Brain microvascular endothelial cell (primary cell): Measurements from ENCODE around the gene FEV.

Experiments
- DNase-seq: peaks from one replicate; pipeline ENCODE4 v3.0.0-alpha.2; 2020
- H3K27ac ChIP-seq: fragments of 250-450 bp; sonication (Bioruptor Pico); 2 replicates; pipeline ENCODE4 v1.5.1; 2020; ENCODE audit warnings: mild to moderate bottlenecking, moderate library complexity
- H3K27me3 ChIP-seq: fragments of 250-450 bp; sonication (Bioruptor Pico); replicated peaks from 2 replicates; pipeline ENCODE4 v1.5.1; 2020; ENCODE audit warnings: mild to moderate bottlenecking
- H3K36me3 ChIP-seq: fragments of 250-450 bp; sonication (Bioruptor Pico); replicated peaks from 2 replicates; pipeline ENCODE4 v1.5.1; 2020; ENCODE audit warnings: mild to moderate bottlenecking
- H3K4me3 ChIP-seq: 2 replicates; pipeline ENCODE4 v1.5.1; 2011; ENCODE audit warnings: low read depth, mild to moderate bottlenecking, control low read depth, low read length, moderate library complexity
- CTCF ChIP-seq: IDR thresholded peaks from 2 replicates; pipeline ENCODE4 v1.5.1; 2011; ENCODE audit warnings: low read depth, mild to moderate bottlenecking, moderate library complexity, low read length, control low read depth, inconsistent platforms; ENCODE audit errors: missing control alignments
- in situ Hi-C: cut with HindIII; loops from 2 replicates; pipeline ENCODE4 v1.10.0; 2017; ENCODE audit warnings: low sequenced_read_pairs, low pct_ligation_motif_present

The FEV gene

DNA sequence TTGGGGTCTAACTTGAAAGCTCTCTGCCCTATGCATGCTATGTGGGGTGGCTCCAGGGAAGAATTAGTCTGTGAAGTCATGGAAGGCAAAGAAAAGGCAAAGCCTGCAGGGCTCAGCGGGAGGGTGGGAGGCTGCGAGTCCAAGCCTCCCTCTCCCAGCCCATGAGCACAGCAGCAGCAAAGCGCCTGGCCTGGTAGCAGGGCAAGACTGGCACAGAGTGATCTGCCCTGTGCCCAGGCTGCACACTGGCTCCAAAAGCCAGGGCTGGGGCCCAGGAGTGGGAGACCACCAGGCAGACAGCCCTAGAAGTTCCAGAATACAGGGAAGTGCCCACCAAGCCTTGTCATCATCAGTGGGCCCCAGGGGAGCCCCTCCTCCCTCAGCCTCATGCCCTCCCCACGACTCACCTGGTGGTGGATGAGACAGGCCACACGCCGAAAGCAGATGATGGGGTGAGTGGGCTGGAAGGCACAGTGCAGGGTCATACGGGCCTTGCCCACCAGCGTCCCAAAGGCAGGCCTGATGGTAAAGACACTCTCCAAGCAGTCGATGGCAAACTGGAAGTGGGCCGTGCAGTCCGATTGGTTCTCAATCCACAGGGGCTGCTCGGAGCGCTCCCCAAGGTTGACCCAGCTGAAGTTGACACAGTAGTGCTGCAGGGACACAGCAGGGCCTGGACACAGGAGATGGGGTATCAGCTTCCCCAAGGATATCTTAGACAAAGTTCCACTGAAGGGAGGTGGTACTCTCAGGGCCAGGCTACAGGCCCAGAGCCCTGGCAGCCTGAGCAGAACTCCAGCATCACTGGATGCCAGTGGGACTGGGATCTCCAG, 44.2 kb upstream of the FEV start:
- DNase-seq, result no peak
- H3K36me3 ChIP-seq, result no peaks in the 10 kb centered on the region
- H3K27ac ChIP-seq, result no peak overlapping the region
- no peak overlapping the region for H3K4me3 ChIP-seq
- no peak for TF ChIP-seq CTCF
- in situ Hi-C loops, result no loop called here
- H3K27me3 ChIP-seq, result peaks cover 8% of the 10 kb centered on the region

DNA sequence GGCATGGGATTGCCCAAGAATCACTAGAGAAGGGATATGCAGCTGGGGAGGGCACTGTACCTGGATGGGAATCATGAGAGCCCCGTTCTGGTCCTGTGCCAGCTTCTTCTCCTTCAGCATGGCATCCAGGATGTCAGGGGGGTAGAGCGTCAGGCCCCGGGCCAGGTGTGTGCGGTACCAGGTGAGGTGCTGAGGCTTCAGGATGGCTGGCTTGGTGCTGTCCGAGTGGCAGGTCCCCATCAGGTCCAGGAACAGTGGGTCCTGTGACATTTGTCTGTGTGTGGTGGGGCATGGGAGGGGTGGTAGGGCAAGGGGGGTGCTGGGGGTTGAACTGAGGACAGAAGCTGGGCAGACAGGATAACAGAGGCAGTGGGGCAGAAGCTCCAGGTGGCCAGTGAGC, 43.2 kb upstream of the FEV start:
- in situ Hi-C loops, result no loop called here
- Histone ChIP-seq H3K4me3 (no peak overlapping the region), H3K36me3 (no peaks in the 10 kb centered on the region), H3K27ac (no peak overlapping the region), H3K27me3 (peaks cover 10% of the 10 kb centered on the region)
- no peak for TF ChIP-seq CTCF
- no peak for DNase-seq

- in situ Hi-C loops, result no loop called here
- no peak overlapping the region for H3K27ac ChIP-seq
- no peak for DNase-seq
- no peaks in the 10 kb centered on the region for H3K36me3 ChIP-seq
- no peak for TF ChIP-seq CTCF
- peaks cover 5% of the 10 kb centered on the region for H3K27me3 ChIP-seq
- H3K4me3 ChIP-seq, result no peak overlapping the region
These were observed 42.6 kb upstream of the FEV start for GRCh38 chr2:219027511-219028055.

DNA sequence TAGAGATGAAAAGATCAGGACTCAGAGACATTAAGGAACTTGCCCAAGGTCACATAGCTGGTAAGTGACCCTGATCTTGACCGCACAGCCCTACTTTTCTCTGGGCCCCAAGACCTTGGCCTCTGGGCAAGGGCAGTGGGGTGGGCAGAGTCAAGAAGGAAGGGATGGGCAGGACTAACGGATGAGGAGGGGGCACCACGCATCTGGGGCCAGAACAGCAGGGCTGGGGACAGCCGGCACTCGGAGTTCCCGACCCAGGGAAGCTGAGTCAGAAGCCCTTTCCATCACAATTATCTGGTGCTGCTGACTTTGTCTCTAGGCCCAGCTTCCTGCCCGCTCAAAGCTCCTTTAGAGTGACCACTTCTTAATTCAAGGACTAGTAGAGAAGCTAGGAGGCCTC, 42.0 kb upstream of the FEV start:
- in situ Hi-C loops, result no loop called here
- peaks cover 2% of the 10 kb centered on the region for H3K27me3 ChIP-seq
- no peak for DNase-seq
- no peak for TF ChIP-seq CTCF
- H3K4me3 ChIP-seq, result no peak overlapping the region
- no peaks in the 10 kb centered on the region for H3K36me3 ChIP-seq
- H3K27ac ChIP-seq, result no peak overlapping the region

DNA sequence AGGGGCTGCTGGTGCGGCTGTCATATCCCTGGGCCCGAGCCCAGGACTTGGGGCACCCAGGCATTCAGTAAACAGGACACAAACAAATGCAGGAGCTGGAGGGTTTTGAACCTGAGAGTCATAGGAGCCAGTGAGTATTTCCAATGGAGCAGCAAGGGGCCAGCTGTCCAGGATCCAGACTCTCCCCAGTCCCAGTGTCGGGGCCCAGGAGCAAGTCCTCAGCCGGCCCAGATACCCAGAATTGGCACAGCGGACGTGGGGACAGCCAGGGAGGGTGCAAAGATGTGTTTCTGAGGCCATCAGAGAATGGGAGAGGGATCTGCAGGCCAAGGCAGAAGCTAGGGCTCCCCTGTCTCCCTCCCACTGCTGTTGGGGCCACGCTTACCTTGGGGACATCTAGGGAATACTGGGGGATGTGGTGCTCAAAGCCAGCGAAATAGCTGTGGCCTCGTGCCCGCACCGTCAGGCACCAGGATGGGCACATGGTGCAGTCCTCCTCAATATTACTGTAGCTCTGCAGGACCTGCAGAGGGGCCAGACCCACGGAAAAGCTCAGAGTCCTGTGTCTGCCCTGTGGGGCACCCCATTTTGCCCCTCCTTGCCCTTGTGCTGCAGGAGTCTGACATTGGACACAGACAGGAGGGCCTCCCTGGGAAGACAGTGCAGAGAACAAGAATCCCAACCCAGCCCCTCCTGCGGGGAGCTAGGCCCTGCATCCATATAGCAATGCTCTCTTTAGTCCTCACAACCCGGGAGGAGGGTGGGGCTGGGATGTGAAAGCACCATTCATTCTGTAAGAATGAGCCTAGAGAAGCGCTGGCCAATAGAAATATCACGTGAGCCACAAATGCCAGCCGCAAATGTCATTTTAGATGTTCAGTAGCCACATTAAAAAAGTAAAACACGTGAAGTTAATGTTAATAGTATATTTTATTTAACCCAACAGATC, 40.9 kb upstream of the FEV start:
- no peak overlapping the region for H3K27ac ChIP-seq
- no peak for TF ChIP-seq CTCF
- in situ Hi-C loops, result no loop called here
- H3K4me3 ChIP-seq, result no peak overlapping the region
- peaks cover 2% of the 10 kb centered on the region for H3K27me3 ChIP-seq
- no peaks in the 10 kb centered on the region for H3K36me3 ChIP-seq
- no peak for DNase-seq
